HepG2 (cell line): ENCODE data around the gene DPEP3. TPM values are rescaled to one million over a fixed set of nuclear protein-coding genes. Genes with fewer than 3 reads are reported as not detected.
A peak's percentile ranks its signal among the peaks of the same experiment; 100 is the strongest.

Experiments
- ARID2 ChIP-seq: sonication (generic); formaldehyde crosslinking; IDR thresholded peaks from 2 replicates; pipeline ENCODE4 v1.8.1; 2022; ENCODE audit warnings: mild to moderate bottlenecking, missing genetic modification reagents, borderline replicate concordance
- ISL2 ChIP-seq: sonication (generic); formaldehyde crosslinking; IDR thresholded peaks from 2 replicates; pipeline ENCODE4 v1.5.0; 2020; ENCODE audit warnings: missing genetic modification reagents
- JDP2 ChIP-seq: sonication (generic); formaldehyde crosslinking; IDR thresholded peaks from 2 replicates; pipeline ENCODE4 v1.8.1; 2022; ENCODE audit warnings: missing genetic modification reagents, borderline replicate concordance
- KDM5A ChIP-seq: fragments of 200-600 bp; sonication (generic); IDR thresholded peaks from 2 replicates; pipeline ENCODE4 v1.7.0; 2018; ENCODE audit warnings: antibody characterized with exemption, mild to moderate bottlenecking, low read length, borderline replicate concordance
- MBD4 ChIP-seq: IDR thresholded peaks from 2 replicates; pipeline ENCODE4 v1.6.1; 2012; ENCODE audit warnings: low read length, inconsistent platforms, borderline replicate concordance
- MIER3 ChIP-seq: IDR thresholded peaks from 2 replicates; pipeline ENCODE4 v1.6.1; 2016; ENCODE audit warnings: missing compliant biosample characterization, borderline replicate concordance
- MZF1 ChIP-seq: sonication (generic); formaldehyde crosslinking; IDR thresholded peaks from 2 replicates; pipeline ENCODE4 v1.8.1; 2023; ENCODE audit warnings: mild to moderate bottlenecking, missing genetic modification reagents, borderline replicate concordance
- REPIN1 ChIP-seq: sonication (generic); formaldehyde crosslinking; IDR thresholded peaks from 2 replicates; pipeline ENCODE4 v1.8.0; 2022; ENCODE audit warnings: missing genetic modification reagents, low read depth, mild to moderate bottlenecking, borderline replicate concordance
- RXRA ChIP-seq: sonication (generic); formaldehyde crosslinking; IDR thresholded peaks from 2 replicates; pipeline ENCODE4 v1.5.1; 2020; ENCODE audit warnings: missing genetic modification reagents
- SIX1 ChIP-seq: sonication (generic); formaldehyde crosslinking; IDR thresholded peaks from 2 replicates; pipeline ENCODE4 v1.4.0; 2020; ENCODE audit warnings: missing genetic modification reagents, borderline replicate concordance
- SMC3 ChIP-seq: IDR thresholded peaks from 2 replicates; pipeline ENCODE4 v1.6.1; 2011; ENCODE audit warnings: low read length, improper control_type of control experiment
- SP5 ChIP-seq: IDR thresholded peaks from 2 replicates; pipeline ENCODE4 v1.6.1; 2016; ENCODE audit warnings: low read depth, borderline replicate concordance
- WIZ ChIP-seq: sonication (generic); formaldehyde crosslinking; IDR thresholded peaks from 2 replicates; pipeline ENCODE4 v1.5.1; 2020; ENCODE audit warnings: mild to moderate bottlenecking, missing genetic modification reagents
- ZBTB37 ChIP-seq: sonication (generic); formaldehyde crosslinking; IDR thresholded peaks from 2 replicates; pipeline ENCODE4 v1.4.0; 2020; ENCODE audit warnings: mild to moderate bottlenecking, missing genetic modification reagents
- ZNF260 ChIP-seq: sonication (generic); formaldehyde crosslinking; IDR thresholded peaks from 2 replicates; pipeline ENCODE4 v1.4.0; 2020; ENCODE audit warnings: missing genetic modification reagents, low read depth, mild to moderate bottlenecking, borderline replicate concordance
- ZNF280B ChIP-seq: sonication (generic); formaldehyde crosslinking; IDR thresholded peaks from 2 replicates; pipeline ENCODE4 v1.5.0; 2020; ENCODE audit warnings: missing genetic modification reagents, mild to moderate bottlenecking, borderline replicate concordance
- ZNF607 ChIP-seq: sonication (generic); formaldehyde crosslinking; IDR thresholded peaks from 2 replicates; pipeline ENCODE4 v1.5.1; 2020; ENCODE audit warnings: missing genetic modification reagents, mild to moderate bottlenecking, borderline replicate concordance
- polyA plus RNA-seq, 8 experiments: library from polyadenylated mRNA; depleted of rRNA in 3 of 8; stranded (reverse) in 7 of 8; unstranded in 1 of 8; fragments of >200 nt; fragmentation: Illumina TruSeq in 4 of 8; extraction: Trizol in 4 of 8; gene quantifications; 2 replicates each; pipeline versions ENCODE4 v1.2.1 to v1.2.3, GENCODE V29; 2011 to 2016; ENCODE audit warnings: low read depth in 4 of 8, missing spikeins in 1 of 8, mixed read lengths in 1 of 8; ENCODE audit not compliant: insufficient read depth in 1 of 8
- total RNA-seq, 5 experiments: library from RNA; depleted of rRNA; stranded (reverse); fragments of >200 nt; fragmentation: Illumina TruSeq; extraction: Trizol; gene quantifications; 2 replicates each; pipeline ENCODE4 v1.2.3, GENCODE V29; 2016; ENCODE audit warnings: low read depth in 1 of 5
- TF ChIP-seq, protein P1 (sequence below), 2 experiments: sonication (generic) in 1 of 2; formaldehyde crosslinking in 1 of 2; IDR thresholded peaks; 2 replicates each; pipeline versions ENCODE4 v1.4.0 to v1.6.1; 2016 to 2020; ENCODE audit warnings: borderline replicate concordance in 1 of 2, low read depth in 1 of 2, mild to moderate bottlenecking in 1 of 2, missing genetic modification reagents in 1 of 2
- TF ChIP-seq, protein P2 (sequence below): IDR thresholded peaks from 2 replicates; pipeline ENCODE4 v1.6.1; 2018; ENCODE audit warnings: missing genetic modification reagents

Gene DPEP3
- total and polyA plus RNA-seq, 2 of the 13 experiments (the other 11 are each of a cell fraction or from before 2014, with no cell fraction given) = not detected

DNA sequence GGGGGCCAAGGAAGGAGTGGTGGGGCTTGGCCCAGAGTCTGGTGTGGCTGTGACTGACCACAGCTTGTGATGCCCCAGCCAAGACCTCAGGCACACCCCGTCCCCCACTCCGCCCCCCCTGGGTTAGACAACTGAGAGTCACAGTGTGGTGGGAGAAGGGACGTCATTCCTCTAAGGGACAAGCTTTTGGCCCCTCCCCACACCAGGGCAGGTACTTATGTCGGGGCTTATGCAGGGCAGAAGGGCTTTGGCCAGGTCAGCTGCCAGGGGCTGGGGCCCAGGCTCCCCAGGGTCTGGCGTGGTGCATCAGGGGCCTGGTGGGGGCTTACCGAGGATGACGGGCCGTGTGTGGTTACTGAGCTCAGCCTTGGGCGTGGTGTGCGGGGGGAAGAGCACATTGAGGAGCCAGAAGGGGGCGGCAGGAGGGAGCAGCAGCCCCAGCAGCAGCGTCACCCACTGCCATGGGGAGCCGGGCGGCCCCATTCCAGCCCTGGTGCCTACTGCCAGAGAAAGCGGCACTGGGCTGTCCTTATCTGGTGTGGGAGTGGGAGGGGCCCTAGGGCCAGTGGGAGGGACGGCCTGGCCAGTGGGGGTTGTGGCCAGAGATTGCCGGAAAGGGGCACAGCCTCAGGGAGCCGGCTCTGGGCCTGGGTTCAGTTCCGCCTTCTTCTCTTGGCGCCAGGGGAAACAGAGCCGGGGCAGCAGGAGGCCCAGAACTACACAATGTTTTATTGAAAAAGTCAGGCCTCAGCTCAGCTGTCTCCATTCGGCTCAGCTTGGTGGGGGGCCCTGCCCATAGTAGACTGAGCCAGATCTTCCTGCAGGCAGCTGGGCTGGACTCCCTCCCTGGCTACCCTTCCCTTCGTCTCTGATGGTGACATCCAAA, 36.4 kb downstream of the DPEP3 start, which contains the start of gene LCAT (continued):
- TF ChIP-seq ZNF607 (CRISPR knock-in tag) (peak; percentile 95), ZNF260 (no peak), JDP2 (no peak), REPIN1 (CRISPR knock-in tag) (no peak; the same call in none of the 2 replicates), ISL2 (CRISPR knock-in tag) (peak; percentile 41; the same call in 1 of the 2 replicates), SIX1 (CRISPR knock-in tag) (no peak), MBD4 (no peak), WIZ (peak; percentile 57; the same call in 1 of the 2 replicates), ZBTB37 (CRISPR knock-in tag) (peak; percentile 76), SP5 (CRISPR knock-in tag) (peak; percentile 93), SMC3 (0 out of 2 replicates have a peak, but pooled peaks have one; percentile 4), ZNF280B (CRISPR knock-in tag) (no peak), KDM5A (peak; percentile 56; the same call in 1 of the 2 replicates), MIER3 (CRISPR knock-in tag) (0 out of 2 replicates have a peak, but pooled peaks have one; percentile 43), ARID2 (CRISPR knock-in tag) (0 out of 2 replicates have a peak, but pooled peaks have one; percentile 65), MZF1 (0 out of 2 replicates have a peak, but pooled peaks have one; percentile 61), RXRA (CRISPR knock-in tag) (peak; percentile 27; the same call in 1 of the 2 replicates)
- TF ChIP-seq, protein P1, sequence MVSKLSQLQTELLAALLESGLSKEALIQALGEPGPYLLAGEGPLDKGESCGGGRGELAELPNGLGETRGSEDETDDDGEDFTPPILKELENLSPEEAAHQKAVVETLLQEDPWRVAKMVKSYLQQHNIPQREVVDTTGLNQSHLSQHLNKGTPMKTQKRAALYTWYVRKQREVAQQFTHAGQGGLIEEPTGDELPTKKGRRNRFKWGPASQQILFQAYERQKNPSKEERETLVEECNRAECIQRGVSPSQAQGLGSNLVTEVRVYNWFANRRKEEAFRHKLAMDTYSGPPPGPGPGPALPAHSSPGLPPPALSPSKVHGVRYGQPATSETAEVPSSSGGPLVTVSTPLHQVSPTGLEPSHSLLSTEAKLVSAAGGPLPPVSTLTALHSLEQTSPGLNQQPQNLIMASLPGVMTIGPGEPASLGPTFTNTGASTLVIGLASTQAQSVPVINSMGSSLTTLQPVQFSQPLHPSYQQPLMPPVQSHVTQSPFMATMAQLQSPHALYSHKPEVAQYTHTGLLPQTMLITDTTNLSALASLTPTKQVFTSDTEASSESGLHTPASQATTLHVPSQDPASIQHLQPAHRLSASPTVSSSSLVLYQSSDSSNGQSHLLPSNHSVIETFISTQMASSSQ (IDR thresholded peaks at IDR 0.05; ENCODE audit: low read depth) = no peak
- TF ChIP-seq, protein P1 (CRISPR knock-in tag; IDR thresholded peaks at IDR 0.05; ENCODE audit: borderline replicate concordance) = 0 out of 2 replicates have a peak, but pooled peaks have one; percentile 4
- TF ChIP-seq, protein P2, sequence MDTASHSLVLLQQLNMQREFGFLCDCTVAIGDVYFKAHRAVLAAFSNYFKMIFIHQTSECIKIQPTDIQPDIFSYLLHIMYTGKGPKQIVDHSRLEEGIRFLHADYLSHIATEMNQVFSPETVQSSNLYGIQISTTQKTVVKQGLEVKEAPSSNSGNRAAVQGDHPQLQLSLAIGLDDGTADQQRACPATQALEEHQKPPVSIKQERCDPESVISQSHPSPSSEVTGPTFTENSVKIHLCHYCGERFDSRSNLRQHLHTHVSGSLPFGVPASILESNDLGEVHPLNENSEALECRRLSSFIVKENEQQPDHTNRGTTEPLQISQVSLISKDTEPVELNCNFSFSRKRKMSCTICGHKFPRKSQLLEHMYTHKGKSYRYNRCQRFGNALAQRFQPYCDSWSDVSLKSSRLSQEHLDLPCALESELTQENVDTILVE = no peak
